ENCODE data around the gene TMEM121B. TPM values are rescaled to one million over a fixed set of nuclear protein-coding genes. Genes with fewer than 3 reads are reported as not detected.

Gene TMEM121B
- polyA plus RNA-seq, 1 experiment = 0.06 TPM

DNA sequence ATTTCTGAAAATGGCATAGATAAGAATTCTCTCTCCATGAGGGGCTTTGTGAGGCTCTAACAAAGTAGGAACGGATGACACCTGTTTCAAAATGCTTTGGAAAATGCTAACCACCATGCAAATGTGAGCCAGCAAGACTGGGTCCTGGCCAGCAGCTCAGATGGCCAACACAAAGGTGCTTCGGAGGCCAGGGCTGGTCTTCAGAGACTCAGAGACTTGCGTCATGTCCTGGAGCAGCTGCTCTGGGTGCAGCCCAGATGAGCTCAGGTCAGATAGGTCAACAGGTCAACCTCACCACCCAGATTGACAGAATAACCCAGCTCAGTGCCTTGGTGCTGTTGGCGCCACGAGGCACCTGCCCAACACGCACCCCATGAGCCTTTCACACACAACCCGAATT is 12.0 kb upstream of the TMEM121B start:
- Histone ChIP-seq H3K4me3 (ENCODE audit: low read depth, low read length) (no peak overlapping the region), H3K27ac (ENCODE audit: low read depth, low read length) (no peak overlapping the region), H3K27me3 (ENCODE audit: control insufficient read depth, insufficient read depth, low read length) (no peaks in the 10 kb centered on the region), H3K9me3 (ENCODE audit: control insufficient read depth, insufficient read depth, low read length) (no peaks in the 10 kb centered on the region)
- CTCF ChIA-PET = interaction anchor here (2.7 kb wide), 1 partner anchor 39 kb away, joined by 17 read pairs; no protein-coding TSS in a partner anchor
- POLR2A ChIA-PET = interaction anchor here (0.5 kb wide), 1 partner anchor 373 kb away, joined by 4 read pairs; no protein-coding TSS in a partner anchor
- no peak for TF ChIP-seq CTCF (IDR thresholded peaks at IDR 0.05; ENCODE audit: low read depth, low read length)
- DNase-seq (ENCODE audit: low read depth, low spot score) = no peak

- CTCF ChIA-PET = interaction anchor here (2.7 kb wide), 1 partner anchor 40 kb away, joined by 17 read pairs; no protein-coding TSS in a partner anchor
These were observed 11.0 kb upstream of the TMEM121B start for GRCh38 chr22:17132112-17132511.

GRCh38 chr22:17131686-17132085 is 10.5 kb upstream of the TMEM121B start:
- Histone ChIP-seq H3K27ac (ENCODE audit: low read depth, low read length) (no peak overlapping the region), H3K27me3 (ENCODE audit: control insufficient read depth, insufficient read depth, low read length) (no peaks in the 10 kb centered on the region), H3K4me3 (ENCODE audit: low read depth, low read length) (no peak overlapping the region), H3K9me3 (ENCODE audit: control insufficient read depth, insufficient read depth, low read length) (no peaks in the 10 kb centered on the region)
- no peak for DNase-seq (ENCODE audit: low read depth, low spot score)
- TF ChIP-seq CTCF (IDR thresholded peaks at IDR 0.05; ENCODE audit: low read depth, low read length) = no peak
- ChIA-PET POLR2A (no interaction called here), CTCF (interaction anchor here (2.7 kb wide), 1 partner anchor 40 kb away, joined by 17 read pairs; no protein-coding TSS in a partner anchor)

More at GRCh38 chr22:17132112-17132511, 11.0 kb upstream of the TMEM121B start:
- Histone ChIP-seq H3K9me3 (ENCODE audit: control insufficient read depth, insufficient read depth, low read length) (no peaks in the 10 kb centered on the region), H3K27me3 (ENCODE audit: control insufficient read depth, insufficient read depth, low read length) (no peaks in the 10 kb centered on the region), H3K27ac (ENCODE audit: low read depth, low read length) (no peak overlapping the region), H3K4me3 (ENCODE audit: low read depth, low read length) (no peak overlapping the region)
- POLR2A ChIA-PET = no interaction called here
- TF ChIP-seq CTCF (IDR thresholded peaks at IDR 0.05; ENCODE audit: low read depth, low read length) = no peak
- no peak for DNase-seq (ENCODE audit: low read depth, low spot score)

- CTCF ChIA-PET = interaction anchor here (4.5 kb wide), 1 partner anchor 42 kb away, joined by 16 read pairs; no protein-coding TSS in a partner anchor
- no peaks in the 10 kb centered on the region for H3K27me3 ChIP-seq (ENCODE audit: control insufficient read depth, insufficient read depth, low read length)
- no peak for DNase-seq (ENCODE audit: low read depth, low spot score)
- no peaks in the 10 kb centered on the region for H3K9me3 ChIP-seq (ENCODE audit: control insufficient read depth, insufficient read depth, low read length)
- POLR2A ChIA-PET = no interaction called here
- no peak overlapping the region for H3K27ac ChIP-seq (ENCODE audit: low read depth, low read length)
- TF ChIP-seq CTCF (IDR thresholded peaks at IDR 0.05; ENCODE audit: low read depth, low read length) = no peak
- no peak overlapping the region for H3K4me3 ChIP-seq (ENCODE audit: low read depth, low read length)
These were observed 9.0 kb upstream of the TMEM121B start for GRCh38 chr22:17130199-17130598.

DNA sequence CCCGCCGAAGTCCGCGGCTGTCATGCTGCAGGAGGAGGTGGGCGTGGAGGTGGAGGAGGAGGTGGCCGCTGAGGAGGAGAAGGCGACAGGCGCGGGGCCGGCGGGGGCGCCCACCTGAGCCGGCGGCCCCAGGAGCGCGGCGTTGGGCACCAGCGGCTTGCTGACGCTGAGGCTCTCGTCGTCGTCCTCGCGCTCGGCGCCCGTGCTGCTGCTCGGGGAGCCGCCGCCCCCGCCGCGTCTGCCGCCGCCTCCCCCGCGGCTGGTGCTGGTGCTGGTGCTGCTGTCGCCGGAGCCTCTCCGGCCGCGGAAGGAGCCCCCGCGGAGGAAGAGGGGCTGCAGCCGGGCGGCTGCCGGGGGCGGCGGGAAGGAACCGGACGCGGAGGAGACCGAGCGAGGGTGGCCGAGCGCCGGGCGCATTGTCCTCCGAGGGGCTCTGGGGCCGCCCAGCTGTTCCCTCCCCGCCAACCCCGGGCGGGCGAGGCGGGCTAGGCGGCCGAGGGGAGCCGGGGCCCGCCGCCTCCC is 388 bp downstream of the TMEM121B start:
- DNase-seq (ENCODE audit: low read depth, low spot score) = no peak
- Histone ChIP-seq H3K27ac (ENCODE audit: low read depth, low read length) (no peak overlapping the region), H3K27me3 (ENCODE audit: control insufficient read depth, insufficient read depth, low read length) (peaks cover 26% of the 10 kb centered on the region), H3K9me3 (ENCODE audit: control insufficient read depth, insufficient read depth, low read length) (no peaks in the 10 kb centered on the region), H3K4me3 (ENCODE audit: low read depth, low read length) (peak overlapping the region; percentile 46)
- CTCF ChIA-PET = no interaction called here
- POLR2A ChIA-PET = no interaction called here
- no peak for TF ChIP-seq CTCF (IDR thresholded peaks at IDR 0.05; ENCODE audit: low read depth, low read length)

All from AG04450 (cell line).